Measurements from ENCODE around the gene PSPC1. TPM values are rescaled to one million over a fixed set of nuclear protein-coding genes. Genes with fewer than 3 reads are reported as not detected.
"Not testable (repeated sequence)": the region's sequence is repeated elsewhere in the genome, so short reads cannot be mapped to it uniquely, and the experiment has no call there.

Gene PSPC1
- total RNA-seq, 4 donors from 2014 or later, result 60.2 to 304 (median 83.6) TPM

DNA sequence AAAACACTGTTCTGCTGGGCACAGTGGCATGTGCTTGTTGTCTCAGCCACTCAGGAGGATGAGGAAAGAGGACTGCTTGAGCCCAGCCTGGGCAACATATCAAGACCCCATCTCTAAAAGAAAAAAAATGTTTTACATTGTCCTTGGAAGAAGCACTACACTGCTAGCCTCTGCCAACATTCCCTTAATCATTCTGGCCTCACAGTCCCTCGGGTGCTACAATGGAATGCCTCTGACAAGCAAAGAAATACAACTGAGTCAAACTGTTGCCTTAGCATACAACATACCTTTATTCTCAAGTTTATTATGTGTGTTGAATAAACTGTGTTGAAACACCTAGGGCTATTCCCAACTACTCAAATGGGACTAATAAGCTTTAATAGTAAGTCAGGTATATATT, 56.1 kb downstream of the PSPC1 start:
- in situ Hi-C loops (cut with MboI; ENCODE audit: low pct_ligation_motif_present in 1 of 4, low pct_unique_long_range_greater_than_20kb in 1 of 4, low sequenced_read_pairs in 3 of 4), result no loop called here
- intact Hi-C loops (cut with DNase I; ENCODE audit: low total_unique reads), result no loop called here
- Histone ChIP-seq H3K4me3 (no peak overlapping the region), H3K36me3 (peaks cover 0 to 15% (median 5%) of the 10 kb centered on the region in 4 donors), H3K4me1 (no peaks in the 10 kb centered on the region), H3K9me3 (no peaks in the 10 kb centered on the region), H3K27me3 (no peaks in the 10 kb centered on the region), H3K27ac (no peak overlapping the region)
- no peak for DNase-seq
- WGBS, 2 donors (ENCODE audit: low coverage in 1 of 2), result 70 to 100% methylated on average over 1 of the region's 1 CpG
- TF ChIP-seq, protein P1, sequence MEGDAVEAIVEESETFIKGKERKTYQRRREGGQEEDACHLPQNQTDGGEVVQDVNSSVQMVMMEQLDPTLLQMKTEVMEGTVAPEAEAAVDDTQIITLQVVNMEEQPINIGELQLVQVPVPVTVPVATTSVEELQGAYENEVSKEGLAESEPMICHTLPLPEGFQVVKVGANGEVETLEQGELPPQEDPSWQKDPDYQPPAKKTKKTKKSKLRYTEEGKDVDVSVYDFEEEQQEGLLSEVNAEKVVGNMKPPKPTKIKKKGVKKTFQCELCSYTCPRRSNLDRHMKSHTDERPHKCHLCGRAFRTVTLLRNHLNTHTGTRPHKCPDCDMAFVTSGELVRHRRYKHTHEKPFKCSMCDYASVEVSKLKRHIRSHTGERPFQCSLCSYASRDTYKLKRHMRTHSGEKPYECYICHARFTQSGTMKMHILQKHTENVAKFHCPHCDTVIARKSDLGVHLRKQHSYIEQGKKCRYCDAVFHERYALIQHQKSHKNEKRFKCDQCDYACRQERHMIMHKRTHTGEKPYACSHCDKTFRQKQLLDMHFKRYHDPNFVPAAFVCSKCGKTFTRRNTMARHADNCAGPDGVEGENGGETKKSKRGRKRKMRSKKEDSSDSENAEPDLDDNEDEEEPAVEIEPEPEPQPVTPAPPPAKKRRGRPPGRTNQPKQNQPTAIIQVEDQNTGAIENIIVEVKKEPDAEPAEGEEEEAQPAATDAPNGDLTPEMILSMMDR (IDR thresholded peaks at IDR 0.05), result no peak
- no peak for TF ChIP-seq EP300 (IDR thresholded peaks at IDR 0.05; ENCODE audit: low read depth)

DNA sequence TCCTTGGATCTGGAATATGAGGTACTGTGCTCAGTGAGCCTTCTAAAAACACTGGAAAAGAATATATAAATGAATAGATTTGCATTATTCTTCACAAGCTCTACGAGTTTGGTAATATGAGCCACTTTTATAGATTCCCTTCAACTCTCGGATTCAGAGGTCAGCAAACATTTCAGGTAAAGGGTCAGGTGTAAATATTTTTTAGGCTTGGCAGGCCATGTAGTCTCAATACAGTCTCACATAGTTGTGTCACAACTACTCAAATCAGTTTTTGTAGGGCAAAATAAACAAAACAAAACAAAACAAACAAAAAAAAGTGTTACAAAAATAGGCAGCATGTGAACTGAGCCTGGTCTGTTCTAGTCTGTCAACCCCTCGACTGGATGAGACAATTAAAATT, 57.4 kb downstream of the PSPC1 start:
- H3K9me3 ChIP-seq, result no peaks in the 10 kb centered on the region
- H3K27ac ChIP-seq, result no peak overlapping the region
- DNase-seq, result no peak
- H3K4me3 ChIP-seq, result no peak overlapping the region
- H3K36me3 ChIP-seq, result peaks cover 0 to 15% (median 5%) of the 10 kb centered on the region in 4 donors
- H3K27me3 ChIP-seq, result no peaks in the 10 kb centered on the region
- WGBS, 2 donors (ENCODE audit: low coverage in 1 of 2), result 77 to 92% methylated on average over 2 to 3 of the region's 3 CpGs
- TF ChIP-seq POLR2AphosphoS5 (IDR thresholded peaks at IDR 0.05) (no peak), EP300 (IDR thresholded peaks at IDR 0.05; ENCODE audit: low read depth) (no peak), POLR2A (IDR thresholded peaks at IDR 0.05) (no peak)
- TF ChIP-seq, protein P1 (IDR thresholded peaks at IDR 0.05), result no peak
- intact Hi-C loops (cut with DNase I; ENCODE audit: low total_unique reads) (no loop called here), in situ Hi-C loops (cut with MboI; ENCODE audit: low pct_ligation_motif_present in 1 of 4, low pct_unique_long_range_greater_than_20kb in 1 of 4, low sequenced_read_pairs in 3 of 4) (no loop called here)
- H3K4me1 ChIP-seq, result peaks cover 0 to 8% (median 1%) of the 10 kb centered on the region in 4 donors

GRCh38 chr13:19720039-19720438, 62.7 kb downstream of the PSPC1 start:
- no peak for TF ChIP-seq EP300 (IDR thresholded peaks at IDR 0.05; ENCODE audit: low read depth)
- no peak for TF ChIP-seq POLR2AphosphoS5 (IDR thresholded peaks at IDR 0.05)
- no peak for TF ChIP-seq POLR2A (IDR thresholded peaks at IDR 0.05)
- TF ChIP-seq, protein P1 (IDR thresholded peaks at IDR 0.05), result no peak
- no peaks in the 10 kb centered on the region for H3K9me3 ChIP-seq
- H3K4me3 ChIP-seq, result no peak overlapping the region
- peaks cover 0 to 9% (median 0%) of the 10 kb centered on the region in 4 donors for H3K36me3 ChIP-seq
- intact Hi-C loops (cut with DNase I; ENCODE audit: low total_unique reads) (no loop called here), in situ Hi-C loops (cut with MboI; ENCODE audit: low pct_ligation_motif_present in 1 of 4, low pct_unique_long_range_greater_than_20kb in 1 of 4, low sequenced_read_pairs in 3 of 4) (no loop called here)
- H3K4me1 ChIP-seq, result peaks cover 0 to 14% (median 2%) of the 10 kb centered on the region in 4 donors
- no peak overlapping the region for H3K27ac ChIP-seq
- 41 to 50% methylated on average over 2 of the region's 2 CpGs for WGBS, 2 donors (ENCODE audit: low coverage in 1 of 2)
- DNase-seq, result no peak
- H3K27me3 ChIP-seq, result no peaks in the 10 kb centered on the region

GRCh38 chr13:19713186-19713965, 69.4 kb downstream of the PSPC1 start:
- Histone ChIP-seq H3K4me3 (no peak overlapping the region), H3K36me3 (peaks cover 0 to 6% (median 0%) of the 10 kb centered on the region in 4 donors), H3K27ac (no peak overlapping the region), H3K27me3 (no peaks in the 10 kb centered on the region), H3K4me1 (no peaks in the 10 kb centered on the region), H3K9me3 (no peaks in the 10 kb centered on the region)
- intact Hi-C loops (cut with DNase I; ENCODE audit: low total_unique reads), result no loop called here
- TF ChIP-seq EP300 (IDR thresholded peaks at IDR 0.05; ENCODE audit: low read depth) (no peak), POLR2AphosphoS5 (IDR thresholded peaks at IDR 0.05) (no peak)
- 64 to 65% methylated on average over 10 of the region's 10 CpGs for WGBS, 2 donors (ENCODE audit: low coverage in 1 of 2)
- in situ Hi-C loops (cut with MboI; ENCODE audit: low pct_ligation_motif_present in 1 of 4, low pct_unique_long_range_greater_than_20kb in 1 of 4, low sequenced_read_pairs in 3 of 4), result no loop called here
- no peak for DNase-seq

- H3K27ac ChIP-seq; H3K36me3 ChIP-seq; H3K9me3 ChIP-seq; DNase-seq; in situ Hi-C loops (cut with MboI; ENCODE audit: low pct_ligation_motif_present in 1 of 4, low pct_unique_long_range_greater_than_20kb in 1 of 4, low sequenced_read_pairs in 3 of 4); H3K4me3 ChIP-seq; intact Hi-C loops (cut with DNase I; ENCODE audit: low total_unique reads); H3K4me1 ChIP-seq; H3K27me3 ChIP-seq: not testable (repeated sequence)
Observed at GRCh38 chr13:19709782-19710181, 73.0 kb downstream of the PSPC1 start.

DNA sequence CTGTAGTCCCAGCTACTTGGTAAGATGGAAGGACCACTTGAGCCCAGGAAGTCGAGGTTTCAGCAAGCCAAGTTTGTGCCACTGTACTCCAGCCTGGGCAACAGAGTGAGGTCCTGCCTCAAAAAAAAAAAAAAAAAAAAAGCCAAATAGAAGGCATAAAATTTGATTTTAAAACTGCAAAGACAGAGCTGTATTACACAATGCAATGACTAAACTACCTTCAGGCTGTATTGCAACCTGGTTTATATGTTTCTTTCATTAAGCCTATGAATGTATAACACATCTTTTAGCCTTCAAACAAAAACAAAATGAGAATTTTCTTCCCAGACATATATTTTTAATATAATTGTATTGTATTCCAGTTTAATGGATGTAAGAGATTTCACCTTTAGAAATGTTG, 73.7 kb downstream of the PSPC1 start:
- H3K36me3 ChIP-seq; intact Hi-C loops (cut with DNase I; ENCODE audit: low total_unique reads); H3K4me3 ChIP-seq; H3K4me1 ChIP-seq; DNase-seq; H3K9me3 ChIP-seq; H3K27me3 ChIP-seq; in situ Hi-C loops (cut with MboI; ENCODE audit: low pct_ligation_motif_present in 1 of 4, low pct_unique_long_range_greater_than_20kb in 1 of 4, low sequenced_read_pairs in 3 of 4); H3K27ac ChIP-seq: not testable (repeated sequence)
- WGBS, 2 donors (ENCODE audit: low coverage in 1 of 2), result 91% methylated on average over 1 of the region's 1 CpG; no CpG with 5 or more reads in 1 of the 2 donors

DNA sequence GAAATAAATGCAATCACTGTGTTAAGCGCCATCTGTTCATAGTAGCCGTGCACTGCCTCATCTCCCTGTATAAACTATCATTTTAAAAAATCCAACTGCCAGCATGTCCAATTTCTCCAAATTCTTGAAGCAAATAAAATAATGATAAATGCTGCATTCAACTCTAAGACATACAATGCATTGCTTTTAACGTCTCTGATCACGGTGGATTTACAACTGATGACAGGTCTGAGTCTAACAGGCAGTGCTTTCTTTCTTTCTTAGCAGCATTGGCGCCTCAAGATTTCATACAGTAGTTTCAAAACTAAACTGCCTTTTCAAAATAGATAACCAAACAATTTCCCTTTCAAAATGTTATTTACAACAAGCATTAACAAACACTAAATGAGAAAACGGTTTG, 78.5 kb downstream of the PSPC1 start:
- WGBS, 2 donors (ENCODE audit: low coverage in 1 of 2), result 81 to 82% methylated on average over 6 of the region's 6 CpGs
- H3K4me1 ChIP-seq; H3K27me3 ChIP-seq; H3K9me3 ChIP-seq; intact Hi-C loops (cut with DNase I; ENCODE audit: low total_unique reads); H3K27ac ChIP-seq; H3K4me3 ChIP-seq; H3K36me3 ChIP-seq; DNase-seq: not testable (repeated sequence)
- in situ Hi-C loops (cut with MboI; ENCODE audit: low pct_ligation_motif_present in 1 of 4, low pct_unique_long_range_greater_than_20kb in 1 of 4, low sequenced_read_pairs in 3 of 4), result loop anchor here in 1 of 4 donors (5.0 kb wide), 1 partner anchor 502 kb away; no protein-coding TSS in a partner anchor

- intact Hi-C loops (cut with DNase I; ENCODE audit: low total_unique reads); H3K36me3 ChIP-seq; H3K9me3 ChIP-seq; H3K27ac ChIP-seq; H3K4me3 ChIP-seq; H3K27me3 ChIP-seq; H3K4me1 ChIP-seq; DNase-seq: not testable (repeated sequence)
- in situ Hi-C loops (cut with MboI; ENCODE audit: low pct_ligation_motif_present in 1 of 4, low pct_unique_long_range_greater_than_20kb in 1 of 4, low sequenced_read_pairs in 3 of 4), result loop anchor here in 1 of 4 donors (5.0 kb wide), 1 partner anchor 499 kb away; no protein-coding TSS in a partner anchor
Observed at GRCh38 chr13:19701619-19702018, 81.1 kb downstream of the PSPC1 start.
